ENCODE results near the gene CDHR1.

CDHR1 gene

DNA sequence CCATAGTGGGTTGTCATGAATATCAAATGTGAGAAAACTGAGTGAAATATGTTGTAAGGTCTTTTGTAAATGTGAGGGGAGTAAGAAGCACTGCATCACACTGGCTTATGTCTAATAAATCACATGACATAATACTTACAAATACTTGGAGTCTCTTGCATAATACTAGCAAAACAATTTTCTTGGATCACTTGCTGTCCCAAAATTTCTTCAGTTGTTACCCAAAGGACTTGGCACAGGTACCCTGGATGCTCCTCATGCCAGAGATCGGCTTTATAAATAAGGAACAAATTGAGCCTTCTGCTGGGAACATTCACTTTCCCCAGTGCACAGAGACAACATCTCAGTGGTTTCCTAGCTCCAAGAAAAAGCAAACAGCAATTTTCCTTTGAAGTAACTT lies 36.0 kb downstream of the CDHR1 start:
- no peak for DNase-seq (ENCODE audit: low read depth)

DNA sequence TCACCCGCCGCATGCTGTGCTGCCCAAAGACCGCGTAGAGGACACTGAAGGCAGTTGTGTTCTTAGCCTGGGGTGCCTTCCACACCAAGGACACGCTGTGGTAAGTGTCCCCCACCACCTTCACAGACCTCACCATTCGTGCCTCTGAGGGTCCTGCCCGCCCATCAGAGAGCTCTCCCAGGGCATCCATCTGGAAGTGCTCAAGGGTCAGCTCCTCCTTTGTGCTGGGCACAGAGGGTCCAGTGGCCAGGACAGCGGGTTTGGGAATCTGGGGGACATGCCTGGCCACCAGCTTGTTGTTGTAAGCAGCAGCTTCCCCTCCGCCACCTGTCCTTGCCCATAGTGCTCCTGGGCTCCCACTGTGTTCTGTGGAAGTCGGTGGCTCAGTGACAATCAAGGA lies 38.0 kb downstream of the CDHR1 start:
- no peak for DNase-seq (ENCODE audit: low read depth)

DNA sequence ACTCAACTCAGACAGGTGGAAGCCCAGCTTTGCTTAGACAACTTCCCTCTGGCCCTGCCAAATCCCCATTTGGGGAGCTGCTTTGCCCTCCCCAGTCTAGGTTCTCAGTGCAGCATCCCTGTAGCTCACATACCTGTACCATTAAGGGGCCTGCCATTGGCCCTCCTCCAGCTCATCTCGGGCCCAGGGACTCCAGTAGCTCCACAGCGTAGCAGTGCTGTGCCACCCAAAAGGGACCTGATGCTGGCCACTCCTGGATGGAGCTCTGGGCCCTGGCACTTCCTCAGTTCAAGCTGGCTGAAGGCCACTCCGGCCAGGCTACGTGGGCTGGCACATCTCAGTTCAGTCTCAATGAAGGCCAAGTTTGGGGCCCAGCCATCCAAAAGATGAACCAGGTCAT lies 39.6 kb downstream of the CDHR1 start:
- DNase-seq (ENCODE audit: low read depth), result no peak

DNA sequence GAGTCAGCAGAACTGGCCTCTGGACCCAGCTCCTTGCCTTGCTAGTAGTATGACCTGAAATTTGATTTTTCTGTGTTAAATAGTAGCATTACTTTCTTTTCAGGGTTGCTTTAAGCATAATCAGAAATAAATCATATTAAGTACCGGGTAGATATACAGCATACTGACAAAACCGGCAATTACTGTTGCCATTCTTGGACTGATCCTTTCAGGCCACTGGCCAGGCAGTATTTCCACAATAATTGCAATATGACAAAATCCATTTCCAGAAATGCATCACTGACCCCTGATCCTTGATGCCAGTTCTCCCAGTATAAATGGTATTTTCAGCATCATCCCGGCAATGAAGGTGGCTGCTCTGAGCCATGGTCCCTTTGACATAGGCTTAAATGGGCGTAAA lies 40.1 kb downstream of the CDHR1 start:
- no peak for DNase-seq (ENCODE audit: low read depth)

- DNase-seq (ENCODE audit: low read depth), result no peak
Observed at GRCh38 chr10:84235096-84235495, 40.8 kb downstream of the CDHR1 start.

DNA sequence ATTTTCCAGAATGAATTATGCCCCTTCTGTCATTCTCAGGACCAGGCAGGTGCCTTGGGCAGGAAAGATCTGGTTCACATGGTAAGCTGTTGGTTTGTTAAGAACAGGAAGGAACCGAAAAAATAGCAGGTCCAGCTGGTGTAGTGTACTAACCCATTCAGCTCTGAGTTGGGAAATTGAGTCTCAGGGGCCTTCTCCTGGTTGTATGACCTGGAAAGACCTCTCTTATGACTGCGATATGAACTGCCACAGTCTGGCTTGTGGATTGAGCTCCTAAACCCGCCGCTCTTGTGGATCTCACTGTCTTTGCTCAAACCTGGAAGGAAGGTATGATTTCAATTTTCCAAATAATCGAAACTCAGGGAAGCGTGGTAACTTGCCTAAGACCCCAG lies 42.5 kb downstream of the CDHR1 start:
- DNase-seq (ENCODE audit: low read depth), result no peak

DNA sequence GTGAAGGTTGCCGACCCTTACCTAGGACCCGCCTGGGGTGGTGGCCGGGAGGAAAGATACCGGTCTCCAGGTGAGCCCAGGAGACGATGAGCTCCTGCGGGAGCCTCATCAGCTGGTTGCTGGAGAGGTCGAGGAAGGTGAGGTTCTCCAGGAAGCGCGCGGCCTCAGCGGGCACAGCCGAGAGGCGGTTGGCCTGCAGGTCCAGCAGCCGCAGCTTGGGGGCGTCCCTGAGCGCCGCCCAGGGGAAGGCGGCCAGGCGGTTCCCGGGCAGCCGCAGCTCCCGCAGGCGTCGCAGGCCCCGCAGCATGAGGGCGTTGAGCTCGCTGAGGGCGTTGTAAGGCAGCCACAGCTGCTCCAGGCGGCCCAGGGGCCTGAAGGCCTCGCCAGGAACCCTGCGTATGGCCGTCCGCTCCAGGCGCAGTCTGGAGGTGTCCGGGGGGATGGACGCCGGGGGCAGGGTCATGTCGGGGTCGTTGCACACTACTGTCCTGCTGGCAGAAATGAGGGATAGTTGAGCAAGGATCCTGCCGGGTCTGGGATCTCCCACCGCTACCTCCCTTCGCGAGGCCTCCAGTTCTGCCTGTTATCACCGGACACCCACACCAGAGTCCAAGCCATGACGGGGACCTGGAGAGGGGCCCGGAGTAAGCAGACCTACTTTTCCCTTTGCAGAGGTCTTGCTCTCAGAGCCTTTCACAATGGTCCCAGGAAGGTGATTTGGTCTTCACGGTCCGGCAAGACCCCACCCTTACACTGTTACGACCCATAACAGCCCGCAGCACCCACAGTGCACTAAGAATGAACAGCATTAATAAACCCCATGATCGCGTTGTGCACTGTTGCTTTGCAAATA lies 43.1 kb downstream of the CDHR1 start:
- DNase-seq (ENCODE audit: low read depth), result no peak

- DNase-seq (ENCODE audit: low read depth), result no peak
Observed at GRCh38 chr10:84238909-84239308, 44.6 kb downstream of the CDHR1 start.

GRCh38 chr10:84241185-84241790 lies 47.0 kb downstream of the CDHR1 start, which contains the start of gene LRIT1:
LRIT1 (minus strand) TSS chr10:84241546; CDS start chr10:84241439, 107 bp downstream.
- no peak for DNase-seq (ENCODE audit: low read depth)

DNA sequence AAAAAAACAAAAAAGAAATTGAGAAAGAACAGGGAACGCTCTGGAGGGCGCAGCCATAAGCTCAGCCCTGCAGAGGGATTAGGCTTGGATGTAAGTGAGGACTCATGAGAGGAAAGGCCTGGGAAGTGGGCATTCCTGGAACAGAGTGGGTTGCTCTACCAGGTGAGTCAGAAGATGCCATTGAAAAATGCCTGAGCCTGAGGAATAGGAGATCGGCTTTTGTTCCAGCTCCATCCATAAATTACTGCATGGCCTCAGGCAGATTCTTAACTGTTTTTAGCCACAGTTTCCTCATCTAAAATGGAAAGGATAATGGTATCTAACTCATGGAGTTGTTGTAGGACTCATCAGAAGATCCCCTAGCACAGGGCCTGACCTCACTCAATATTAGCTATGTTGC lies 49.4 kb downstream of the CDHR1 start:
- no peak for DNase-seq (ENCODE audit: low read depth)

DNA sequence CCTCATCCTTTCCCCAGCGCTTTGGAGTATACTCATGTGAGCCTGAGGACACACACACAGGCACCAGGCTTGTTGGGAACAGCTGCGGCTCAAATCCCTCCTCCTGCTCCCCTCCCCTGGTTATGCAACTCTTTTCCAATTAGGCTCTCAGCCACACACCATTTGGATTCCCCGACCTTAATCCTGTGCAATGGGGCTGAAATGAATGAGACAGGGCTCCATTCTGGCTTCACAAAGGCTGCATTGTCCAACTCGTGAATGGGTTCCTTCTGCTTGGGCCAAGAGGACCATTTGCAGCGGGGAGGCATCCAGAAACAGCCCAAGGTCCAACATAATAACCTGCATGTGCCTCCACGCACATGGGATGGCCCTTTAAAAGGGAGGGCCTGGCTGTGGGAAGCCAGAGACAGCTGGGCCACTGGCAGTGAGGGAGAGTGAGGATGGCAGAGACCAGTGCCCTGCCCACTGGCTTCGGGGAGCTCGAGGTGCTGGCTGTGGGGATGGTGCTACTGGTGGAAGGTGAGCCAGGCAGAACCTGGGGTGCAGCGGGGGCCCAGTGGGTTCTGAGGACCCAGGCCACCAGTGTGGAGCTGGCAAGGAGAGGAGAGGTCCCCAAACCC lies 50.4 kb downstream of the CDHR1 start, which contains the start of gene RGR:
Gene RGR (plus strand): TSS at position 403 of the 620 bp plus-strand sequence. CDS start 38 bp downstream, at position 441.
- DNase-seq (ENCODE audit: low read depth), result no peak

DNA sequence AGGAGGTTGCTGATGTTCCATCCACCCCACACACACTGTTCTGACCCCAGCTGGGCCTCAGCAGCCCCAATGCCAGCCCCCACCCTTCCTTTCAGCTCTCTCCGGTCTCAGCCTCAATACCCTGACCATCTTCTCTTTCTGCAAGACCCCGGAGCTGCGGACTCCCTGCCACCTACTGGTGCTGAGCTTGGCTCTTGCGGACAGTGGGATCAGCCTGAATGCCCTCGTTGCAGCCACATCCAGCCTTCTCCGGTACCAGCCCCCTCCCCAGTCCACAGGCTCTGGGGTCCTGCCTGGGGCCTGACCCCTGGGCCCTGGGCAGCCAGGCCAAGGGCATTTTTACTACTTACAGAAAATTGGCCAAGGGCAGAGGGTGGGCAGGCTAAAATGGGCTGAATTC lies 53.2 kb downstream of the CDHR1 start:
- DNase-seq (ENCODE audit: low read depth), result no peak

DNA sequence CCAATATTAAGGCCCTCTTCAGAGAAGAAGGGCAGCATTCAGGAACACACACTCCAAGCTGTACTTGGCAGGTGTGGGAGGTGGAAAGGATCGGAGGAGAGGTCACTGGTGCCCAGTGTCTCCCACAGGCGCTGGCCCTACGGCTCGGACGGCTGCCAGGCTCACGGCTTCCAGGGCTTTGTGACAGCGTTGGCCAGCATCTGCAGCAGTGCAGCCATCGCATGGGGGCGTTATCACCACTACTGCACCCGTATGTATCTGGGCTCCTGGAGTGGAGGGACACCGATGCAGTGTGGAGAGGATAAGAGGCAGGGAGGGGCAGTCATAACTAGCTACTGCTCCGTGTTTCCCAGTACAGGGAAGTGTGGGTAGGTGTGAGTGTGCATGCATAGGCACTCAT lies 54.5 kb downstream of the CDHR1 start:
- DNase-seq (ENCODE audit: low read depth), result no peak

DNA sequence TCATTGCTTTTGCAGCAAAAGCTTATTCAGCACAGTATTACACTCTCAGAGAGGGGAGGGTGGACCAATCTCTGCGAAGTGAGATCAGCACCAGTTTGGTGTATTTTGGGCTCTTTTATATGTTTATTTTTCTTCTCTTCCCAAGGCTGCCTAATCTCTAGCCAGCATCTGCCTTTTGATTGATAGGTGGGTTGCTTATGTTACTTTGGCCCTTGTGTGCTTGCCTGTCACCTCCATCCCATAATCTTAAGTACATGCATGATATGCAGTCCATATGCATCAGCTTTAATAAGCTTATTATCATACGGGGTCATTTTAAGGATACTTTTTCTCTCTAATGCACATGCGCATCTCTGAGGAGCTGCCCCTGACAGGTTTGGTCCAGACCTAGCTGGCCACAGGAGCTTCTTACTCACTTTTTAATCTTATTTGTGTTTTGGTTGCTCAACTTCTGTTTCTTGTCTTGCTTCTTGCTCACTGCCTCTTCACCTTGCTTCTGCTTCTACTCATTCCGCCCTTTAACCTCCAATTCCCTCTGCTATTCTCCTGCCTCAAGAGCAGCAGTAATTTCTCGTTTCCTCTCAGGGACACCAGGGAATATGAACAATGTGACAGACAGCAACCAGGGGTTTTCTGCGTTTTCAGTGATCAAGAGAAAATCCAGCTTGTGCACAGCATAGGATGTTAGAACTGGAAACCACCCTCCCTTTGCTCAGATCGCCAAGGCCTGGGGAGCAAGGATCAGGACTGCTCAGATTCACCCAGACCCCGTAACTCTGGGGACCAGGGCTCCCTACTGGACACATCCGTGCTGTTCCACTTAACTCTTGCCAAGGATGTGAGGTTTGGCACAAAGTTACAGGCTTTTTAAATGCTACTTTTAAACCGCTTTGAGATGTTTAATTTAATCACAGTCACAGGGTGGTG lies 60.5 kb downstream of the CDHR1 start:
- peak; percentile 3 for DNase-seq (ENCODE audit: low read depth)

DNA sequence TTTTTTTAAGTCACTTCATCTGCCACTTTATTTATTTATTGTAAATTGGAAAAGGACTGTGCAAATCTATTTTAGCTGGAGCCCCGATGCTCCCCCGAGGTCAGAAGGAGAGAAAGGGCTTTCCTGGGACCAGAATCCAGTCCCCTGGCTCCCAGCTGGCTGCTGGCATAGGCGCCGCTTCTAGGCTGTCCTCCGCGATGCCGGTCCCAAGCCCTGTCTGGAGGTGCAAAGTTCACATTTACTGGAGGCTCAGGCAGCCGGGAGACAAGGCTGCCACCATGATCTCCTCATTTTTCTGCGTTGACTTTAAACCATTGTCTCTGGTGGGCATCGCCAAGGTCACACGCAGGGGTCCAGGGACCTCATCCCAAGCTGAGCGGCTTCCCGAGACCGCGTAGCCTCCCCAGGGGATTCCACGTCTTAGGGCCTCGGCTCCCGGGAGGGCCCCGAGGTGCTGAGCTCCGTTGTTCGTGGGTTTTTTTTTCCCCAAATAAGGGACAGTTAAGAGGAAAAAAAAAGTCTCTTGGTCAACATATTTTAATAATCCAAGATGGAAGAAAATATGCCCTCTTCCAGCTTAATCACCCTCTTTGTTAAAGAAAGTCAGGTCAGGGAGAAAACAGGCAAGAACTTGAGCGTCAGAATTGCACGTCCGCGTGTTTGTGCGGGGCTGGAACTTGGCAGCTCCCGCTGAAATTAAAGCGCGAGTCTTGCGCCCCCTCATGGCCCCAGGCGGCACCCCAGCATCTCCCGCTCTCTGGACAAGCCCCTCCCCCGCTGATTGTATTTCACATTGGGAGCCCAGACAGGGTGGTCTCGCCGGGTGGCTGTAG lies 62.4 kb downstream of the CDHR1 start:
- DNase-seq (ENCODE audit: low read depth), result peak; percentile 27

- DNase-seq (ENCODE audit: low read depth), result no peak
Observed at GRCh38 chr10:84257343-84258020, 63.1 kb downstream of the CDHR1 start.

GRCh38 chr10:84258034-84258695 lies 63.8 kb downstream of the CDHR1 start:
- no peak for DNase-seq (ENCODE audit: low read depth)

DNA sequence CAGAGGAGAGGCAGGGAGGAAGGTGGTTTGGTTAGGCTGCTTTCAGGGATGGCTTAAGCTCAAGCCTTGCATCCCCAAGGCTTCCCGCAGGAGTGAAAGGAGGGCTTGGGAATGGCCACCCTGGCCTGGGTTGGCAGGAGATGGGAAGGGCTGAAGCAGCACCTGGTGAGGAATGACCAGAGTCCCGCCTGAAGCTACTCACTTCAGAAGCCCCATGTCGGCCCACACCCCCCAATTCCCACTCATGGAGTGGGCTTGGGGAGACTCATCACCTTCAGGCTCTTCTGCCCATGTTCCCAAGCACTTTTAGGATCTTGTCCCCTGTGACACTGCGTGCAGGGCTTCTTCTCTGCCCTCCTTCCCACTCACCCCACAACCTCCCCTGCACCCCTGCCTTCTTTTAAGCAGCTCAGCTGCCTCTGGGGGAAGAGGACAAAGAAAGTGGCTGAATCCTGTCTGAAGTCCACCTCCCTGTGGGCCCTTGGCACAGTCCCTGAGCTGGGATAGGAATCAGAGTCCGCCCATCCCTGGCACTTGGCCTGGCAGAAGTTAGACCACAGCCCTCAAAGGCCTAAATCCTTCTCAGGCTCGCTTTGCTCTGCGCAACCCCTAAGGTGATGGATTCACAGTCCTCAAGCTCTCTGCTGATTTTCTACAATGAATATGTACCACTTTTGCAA lies 67.0 kb downstream of the CDHR1 start:
- no peak for DNase-seq (ENCODE audit: low read depth)
